ENCODE results near the gene PATJ.
"Not testable (repeated sequence)": the region's sequence is repeated elsewhere in the genome, so short reads cannot be mapped to it uniquely, and the experiment has no call there.

PATJ gene

DNA sequence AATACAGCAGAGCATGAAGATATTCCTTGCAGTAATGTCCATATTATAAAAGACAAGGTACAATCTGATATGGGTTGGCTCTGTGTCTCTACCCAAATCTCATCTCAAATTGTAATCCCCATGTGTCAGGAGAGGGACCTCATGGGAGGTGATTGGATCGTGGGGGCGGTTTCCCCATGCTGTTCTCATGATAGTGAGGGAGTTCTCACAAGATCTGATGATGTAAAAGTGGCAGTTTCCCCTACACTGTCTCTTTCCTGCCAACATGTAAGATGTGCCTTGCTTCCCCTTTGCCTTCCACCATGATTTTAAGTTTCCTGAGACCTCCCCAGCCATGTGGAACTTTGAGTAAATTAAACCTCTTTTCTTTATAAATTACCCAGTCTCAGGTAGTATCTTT, 152.0 kb downstream of the PATJ start:
- DNase-seq = not testable (repeated sequence)

DNA sequence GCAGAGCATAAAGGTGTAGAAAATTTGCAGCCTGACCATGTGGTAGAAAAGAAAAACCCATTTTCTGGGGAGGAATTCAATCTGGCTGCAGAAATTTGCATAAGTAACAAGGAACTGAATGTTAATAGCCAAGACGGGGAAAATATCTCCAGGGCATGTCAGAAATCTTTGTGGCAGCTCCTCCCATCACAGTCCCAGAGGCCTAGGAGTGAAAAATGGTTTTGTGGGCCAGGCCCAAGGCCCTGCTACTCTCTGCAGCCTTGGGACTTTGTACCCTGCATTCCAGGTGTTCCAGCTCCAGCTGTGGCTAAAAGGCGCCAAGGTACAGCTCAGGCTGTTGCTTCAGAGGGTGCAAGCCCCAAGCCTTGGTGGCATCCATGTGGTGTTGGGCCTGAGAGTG, 152.9 kb downstream of the PATJ start:
- no peak for DNase-seq

DNA sequence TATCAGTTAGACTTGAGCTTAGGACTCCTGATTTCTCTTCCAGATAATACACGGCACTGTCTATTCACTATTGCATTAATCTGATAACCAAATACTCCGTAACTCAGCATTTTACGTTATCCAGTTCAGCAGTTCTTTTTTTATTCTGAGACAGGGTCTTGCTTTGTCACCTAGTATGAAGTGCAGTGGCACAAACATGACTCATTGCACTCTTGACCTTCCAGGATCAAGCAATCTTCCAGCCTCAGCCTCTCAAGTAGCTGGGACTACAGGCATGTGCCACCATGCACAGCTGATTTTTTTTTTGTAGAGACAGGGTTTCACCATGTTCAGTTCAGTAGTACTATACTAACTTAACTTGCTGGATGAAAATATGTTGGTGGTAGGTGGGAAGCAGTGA, 156.4 kb downstream of the PATJ start:
- no peak for DNase-seq

DNA sequence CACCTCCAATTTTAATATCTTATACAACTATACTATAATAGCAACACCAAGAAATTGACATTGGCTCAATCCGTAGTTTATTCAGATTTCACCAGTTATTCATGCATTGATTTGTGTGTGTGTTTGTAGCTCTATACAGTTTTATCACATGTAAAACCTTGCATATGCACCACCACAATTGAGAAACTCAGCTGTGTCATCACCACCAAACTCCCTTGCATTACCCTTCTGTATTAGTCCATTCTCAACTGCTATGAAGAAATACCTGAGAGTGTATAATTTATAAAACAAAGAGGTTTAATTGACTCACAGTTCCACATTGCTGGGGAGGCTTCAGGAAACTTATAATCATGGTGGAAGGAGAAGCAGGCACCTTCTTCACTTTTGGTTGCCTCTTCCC, 162.1 kb downstream of the PATJ start:
- DNase-seq = no peak

DNA sequence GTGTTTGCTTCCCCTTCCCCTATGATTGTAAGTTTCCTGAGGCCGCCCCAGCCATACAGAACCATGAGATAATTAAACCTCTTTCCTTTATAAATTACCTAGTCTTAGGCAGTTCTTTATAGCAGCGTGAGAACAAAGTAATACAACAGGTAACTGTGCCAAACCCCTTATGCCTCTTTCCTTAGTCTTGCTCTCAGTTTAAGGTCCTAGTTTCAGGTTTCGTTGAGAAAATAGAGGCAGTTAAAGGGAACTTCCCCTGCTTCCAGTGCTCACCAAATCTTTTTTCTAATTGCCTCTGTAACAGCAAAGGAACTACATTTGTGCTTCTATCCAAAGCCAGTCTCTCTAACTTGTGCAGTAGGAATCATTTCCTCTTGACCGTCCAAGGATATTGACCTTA, 164.8 kb downstream of the PATJ start:
- no peak for DNase-seq

DNA sequence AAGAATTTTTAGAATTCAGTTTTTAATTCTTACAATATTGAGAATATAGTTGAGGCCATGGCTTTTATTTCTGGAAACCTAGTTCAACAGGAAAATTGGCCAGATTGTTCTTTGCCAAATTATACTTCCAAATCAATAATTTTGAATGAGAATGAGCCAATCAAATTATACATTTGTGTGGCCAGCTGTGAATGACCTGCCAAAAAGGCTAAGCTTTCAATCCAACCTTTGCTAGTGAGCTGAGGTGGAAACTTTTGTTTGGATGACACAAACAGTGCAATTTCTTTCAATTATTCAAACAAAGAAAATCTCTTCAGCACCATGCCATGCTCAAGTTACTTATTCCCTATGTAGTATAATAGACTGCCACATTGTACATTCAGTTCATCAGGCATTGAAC, 167.8 kb downstream of the PATJ start:
- DNase-seq = no peak

DNA sequence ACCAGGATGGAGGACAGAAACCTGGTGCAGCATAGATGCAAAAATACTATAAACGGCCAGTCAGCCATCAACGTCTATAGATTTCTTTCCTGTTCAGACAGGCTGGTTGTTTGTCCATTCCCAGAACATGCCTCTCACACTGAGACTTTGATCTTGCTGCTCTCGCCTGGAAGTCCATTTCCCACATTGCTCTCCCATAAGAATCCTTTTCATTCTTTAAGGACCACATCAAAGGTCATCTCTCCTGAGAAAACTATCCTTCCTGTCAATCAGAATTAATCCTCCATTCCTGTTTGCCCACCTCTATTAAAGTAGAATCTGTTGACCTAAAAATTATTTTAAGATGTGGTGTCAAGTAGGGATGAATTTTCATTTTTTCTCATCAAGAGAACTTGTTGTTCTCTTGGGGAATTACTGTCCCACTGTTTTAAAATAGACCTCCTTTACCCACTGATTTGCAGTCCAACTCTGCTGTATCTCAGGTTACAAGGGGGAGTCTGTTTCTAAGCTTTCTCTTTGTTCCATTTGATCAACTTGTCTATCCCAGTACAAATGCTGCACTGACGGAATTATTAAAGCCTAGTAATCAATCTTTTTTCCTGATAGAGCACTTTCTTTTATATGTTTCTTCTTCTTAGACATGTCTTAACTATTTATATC, 172.7 kb downstream of the PATJ start:
- no peak for DNase-seq

DNA sequence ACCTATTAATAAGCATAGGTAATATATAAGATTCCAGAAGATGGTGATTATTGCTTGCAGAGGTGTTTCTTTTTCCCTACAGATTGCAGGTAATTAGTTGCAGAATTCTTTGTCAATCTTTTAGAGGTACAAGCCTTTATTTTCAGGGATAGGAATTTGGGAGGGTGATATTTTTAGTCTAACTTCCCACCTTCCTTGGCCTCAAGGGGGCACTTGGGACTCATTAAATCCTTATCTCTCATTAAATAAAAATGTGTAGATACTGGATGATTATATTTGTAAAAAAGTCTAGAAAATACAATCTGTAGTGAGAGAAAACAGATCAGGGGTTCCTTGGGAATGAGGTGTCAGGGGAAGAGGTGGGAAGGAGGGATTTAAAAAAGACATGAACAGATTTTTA, 179.2 kb downstream of the PATJ start:
- no peak for DNase-seq

DNA sequence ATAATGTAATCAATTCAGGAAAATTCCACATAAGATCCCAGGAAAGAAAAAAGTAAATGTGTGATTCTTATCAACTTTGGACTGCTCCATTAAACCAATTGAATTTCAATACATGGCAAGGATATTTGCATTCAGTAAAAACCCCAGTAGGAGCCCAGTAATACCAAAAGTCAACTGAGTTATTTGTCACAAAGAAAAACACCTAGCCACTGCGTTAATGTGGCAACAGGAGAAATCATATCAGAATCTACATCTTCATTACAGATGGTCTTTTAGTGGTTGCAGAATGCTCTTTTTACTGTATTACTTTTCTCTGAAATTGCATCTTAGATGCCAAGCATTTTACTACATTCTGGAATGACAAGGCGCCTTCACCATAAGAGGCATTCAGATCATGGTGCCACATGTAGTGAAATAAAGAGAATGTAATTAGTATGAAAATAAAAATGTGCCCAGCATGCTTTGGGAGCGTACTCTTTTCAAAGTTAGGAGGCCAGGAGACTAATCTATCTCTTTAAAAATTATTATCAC, 180.7 kb downstream of the PATJ start:
- no peak for DNase-seq

DNA sequence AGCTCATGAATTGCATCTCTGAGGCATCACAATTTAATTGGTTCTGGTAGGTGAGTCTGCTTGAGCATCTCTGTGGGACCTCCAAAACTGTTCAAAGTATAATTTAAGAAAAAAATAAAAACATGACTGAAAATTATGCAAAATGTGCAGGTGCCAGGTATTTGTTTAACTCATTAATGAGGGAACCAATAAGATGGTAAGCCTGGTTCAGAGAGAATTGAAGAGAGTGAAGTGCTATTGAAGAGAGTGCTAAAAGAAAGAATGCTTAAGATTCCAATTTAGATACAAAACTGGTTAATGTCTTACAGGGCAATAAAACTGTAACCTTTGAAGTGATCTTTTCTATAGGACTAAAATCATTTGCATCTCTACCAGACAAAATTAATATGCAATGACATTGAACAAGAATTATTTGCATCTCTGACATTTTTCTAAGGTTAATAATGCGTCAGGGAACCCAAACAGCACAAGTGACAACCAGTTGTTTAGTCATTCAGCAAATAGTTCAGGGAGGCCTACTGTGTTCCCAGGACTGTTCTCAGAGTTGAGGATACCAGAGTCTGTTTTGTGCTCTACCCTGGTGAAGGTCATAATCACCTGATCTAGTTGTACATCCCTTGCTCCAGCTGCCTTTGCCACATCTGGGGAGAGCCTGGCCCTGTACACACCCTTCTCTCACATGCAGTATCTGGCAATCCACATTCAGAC, 183.5 kb downstream of the PATJ start:
- no peak for DNase-seq

DNA sequence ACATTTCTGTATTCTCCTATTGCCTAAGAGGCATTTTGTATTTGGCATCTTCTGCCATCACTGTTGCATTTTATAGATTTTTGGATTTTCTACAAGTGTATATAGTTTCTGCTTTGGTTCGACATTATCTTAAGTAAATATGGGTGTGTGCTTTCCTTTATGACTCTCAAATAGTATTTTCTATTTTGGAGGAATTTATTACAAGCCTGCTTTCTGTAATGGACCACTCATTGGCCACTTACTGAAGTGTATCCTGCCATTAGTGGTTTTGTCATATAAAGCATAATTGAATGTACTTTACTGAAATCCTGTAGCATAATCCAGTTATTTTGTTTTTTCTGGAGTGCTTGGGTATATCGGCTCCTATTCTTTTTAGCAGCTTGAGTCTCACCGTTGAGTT, 184.3 kb downstream of the PATJ start:
- DNase-seq = no peak

DNA sequence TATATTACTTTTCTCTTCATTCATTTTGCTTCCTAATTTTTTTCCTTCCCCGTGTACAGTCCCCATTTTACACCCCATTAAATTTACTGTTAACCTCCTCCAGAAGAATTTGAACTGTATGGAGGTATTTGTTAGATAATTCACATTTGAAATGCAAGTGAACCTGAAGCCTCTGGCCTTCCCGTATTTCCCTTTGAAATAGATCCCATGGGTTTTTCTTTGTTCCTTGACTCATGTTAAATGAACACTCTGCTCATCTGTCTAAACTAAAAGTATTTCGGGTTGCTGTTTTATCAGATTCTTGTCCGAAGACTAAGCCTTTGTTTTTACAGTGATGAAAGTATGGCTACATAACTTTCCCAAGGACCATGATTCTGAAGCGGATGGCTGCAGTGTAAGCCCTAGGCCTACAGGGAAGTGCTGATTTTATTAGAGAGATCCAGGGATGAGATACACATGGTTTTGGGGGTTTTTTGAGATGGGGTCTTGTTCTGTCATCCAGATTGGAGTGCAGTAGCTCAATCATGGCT, 187.9 kb downstream of the PATJ start:
- DNase-seq = no peak

DNA sequence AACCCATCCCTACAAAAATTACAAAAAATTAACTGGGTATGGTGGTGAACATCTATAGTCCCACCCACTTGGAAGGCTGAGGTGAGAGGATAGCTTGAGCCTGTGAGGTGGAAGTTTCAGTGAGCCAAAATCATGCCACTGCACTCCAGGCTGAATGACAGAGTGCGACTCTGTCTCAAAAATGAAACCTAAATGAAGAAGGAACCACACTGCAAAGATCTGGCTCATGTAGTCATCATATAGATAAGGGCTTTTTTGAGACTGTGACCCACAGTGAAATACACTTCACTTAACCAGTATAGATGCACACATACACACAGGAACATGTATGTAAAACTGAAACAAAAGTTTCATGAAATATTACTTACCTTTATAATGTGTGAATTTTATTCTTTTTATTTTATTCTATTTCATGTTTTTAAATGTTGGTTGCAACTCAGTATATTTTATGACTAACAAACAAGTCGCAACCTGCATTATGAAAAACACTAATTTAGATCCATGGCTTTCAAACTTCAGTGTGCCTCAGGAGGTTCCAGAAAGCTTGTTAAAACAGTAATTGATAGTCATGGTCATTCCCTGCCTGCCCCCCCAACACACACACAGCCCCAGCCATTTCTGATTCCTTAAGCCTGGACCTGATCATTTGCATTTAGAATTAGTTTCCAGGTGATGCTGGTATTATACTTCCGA, 189.5 kb downstream of the PATJ start:
- no peak for DNase-seq

DNA sequence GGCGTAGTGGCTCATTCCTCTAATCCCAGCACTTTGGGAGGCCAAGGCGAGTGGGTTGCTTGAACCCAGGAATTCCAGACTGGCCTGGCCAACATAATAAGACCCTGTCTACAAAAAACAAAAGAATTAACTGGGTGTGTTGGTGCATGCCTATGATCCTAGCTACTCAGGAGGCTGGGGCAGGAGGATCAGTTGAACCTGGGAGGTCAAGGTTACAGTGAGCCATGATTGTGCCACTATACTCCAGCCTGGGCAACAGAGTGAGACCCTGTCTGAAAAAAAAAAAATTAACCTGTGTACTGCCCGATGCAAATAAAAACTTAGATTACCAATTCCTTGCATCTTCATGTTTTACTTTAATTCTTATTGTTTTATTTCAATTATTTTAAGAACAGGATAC, 193.2 kb downstream of the PATJ start:
- DNase-seq = no peak

DNA sequence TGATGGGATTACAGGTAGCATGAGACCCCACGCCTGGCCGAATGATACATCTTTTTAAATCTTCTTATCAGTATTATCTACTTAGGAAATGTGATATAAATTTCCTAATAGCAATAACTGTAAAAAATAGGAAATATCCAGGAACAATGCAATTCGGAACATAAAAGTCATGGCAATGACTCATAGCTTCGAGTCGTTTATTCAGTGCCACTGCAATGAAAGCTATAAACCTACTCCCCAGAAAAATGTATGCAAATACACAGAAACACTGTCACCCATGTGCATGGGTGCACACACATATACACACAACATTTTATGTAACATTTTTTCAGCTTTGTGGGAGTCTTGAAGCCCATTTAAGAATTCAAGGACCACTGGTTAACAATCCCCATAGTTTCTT, 194.6 kb downstream of the PATJ start:
- no peak for DNase-seq

DNA sequence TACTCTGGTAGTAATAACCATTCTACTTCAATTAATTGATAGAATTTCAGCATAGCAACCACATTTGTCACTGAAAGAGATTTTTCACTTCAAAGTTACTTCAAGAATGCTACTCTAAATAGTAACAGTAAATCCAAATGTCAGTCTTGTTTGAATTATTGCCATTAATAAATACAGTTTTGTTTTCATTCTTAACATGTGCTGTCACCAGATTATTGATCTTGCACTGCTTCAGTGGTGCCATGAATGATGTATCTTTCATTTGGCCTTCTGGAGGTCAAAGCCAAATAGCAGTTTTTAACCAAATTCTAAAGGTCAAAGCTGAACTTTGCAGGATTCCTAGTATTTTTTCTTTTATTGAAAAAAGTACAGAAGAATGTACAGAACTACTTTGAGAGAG, 199.5 kb downstream of the PATJ start:
- no peak for DNase-seq

DNA sequence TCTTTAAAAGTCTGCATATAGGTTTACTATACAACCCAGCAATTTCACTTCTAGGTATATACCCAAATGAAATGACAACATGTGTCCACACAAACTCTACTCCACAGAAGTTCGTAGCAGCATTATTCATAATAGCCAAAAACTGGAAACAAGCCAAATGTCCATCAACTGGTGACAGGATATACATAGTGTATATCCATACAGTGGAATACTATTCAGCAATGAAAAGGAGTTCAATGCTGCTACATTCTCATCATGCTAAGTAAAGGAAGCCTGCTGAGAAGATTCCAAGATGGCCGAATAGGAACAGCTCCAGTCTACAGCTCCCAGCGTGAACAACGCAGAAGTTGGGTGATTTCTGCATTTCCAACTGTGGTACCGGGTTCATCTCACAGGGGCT, 200.6 kb downstream of the PATJ start:
- no peak for DNase-seq

DNA sequence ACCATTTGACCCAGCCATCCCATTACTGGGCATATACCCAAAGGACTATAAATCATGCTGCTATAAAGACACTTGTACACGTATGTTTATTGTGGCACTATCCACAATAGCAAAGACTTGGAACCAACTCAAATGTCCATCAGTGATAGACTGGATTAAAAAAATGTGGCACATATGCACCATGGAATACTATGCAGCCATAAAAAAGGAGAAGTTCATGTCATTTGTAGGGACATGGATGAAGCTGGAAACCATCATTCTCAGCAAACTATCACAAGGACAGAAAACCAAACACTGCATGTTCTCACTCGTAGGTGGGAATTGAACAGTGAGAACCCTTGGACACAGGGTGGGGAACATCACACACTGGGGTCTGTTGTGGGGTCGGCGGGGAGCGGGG, 206.4 kb downstream of the PATJ start:
- DNase-seq = not testable (repeated sequence)

DNA sequence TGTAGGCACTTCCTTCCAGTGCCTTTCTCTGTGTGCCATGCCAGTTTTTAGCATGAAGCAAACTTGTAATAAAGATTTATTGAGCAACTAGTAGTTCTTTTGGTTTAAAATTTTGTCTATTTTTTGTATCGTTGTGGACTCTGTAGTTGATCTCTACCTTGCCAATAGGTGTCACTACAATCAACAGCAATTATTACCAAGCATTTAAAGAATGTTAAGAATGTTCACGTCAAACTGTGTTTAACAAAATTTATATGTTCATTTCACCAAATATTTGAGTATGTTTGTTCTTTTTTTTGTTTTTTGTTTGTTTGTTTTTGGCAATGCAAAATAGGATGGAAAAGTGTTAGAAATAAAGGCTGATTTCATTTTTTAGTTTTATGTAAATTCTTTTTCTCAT, 208.1 kb downstream of the PATJ start:
- no peak for DNase-seq

DNA sequence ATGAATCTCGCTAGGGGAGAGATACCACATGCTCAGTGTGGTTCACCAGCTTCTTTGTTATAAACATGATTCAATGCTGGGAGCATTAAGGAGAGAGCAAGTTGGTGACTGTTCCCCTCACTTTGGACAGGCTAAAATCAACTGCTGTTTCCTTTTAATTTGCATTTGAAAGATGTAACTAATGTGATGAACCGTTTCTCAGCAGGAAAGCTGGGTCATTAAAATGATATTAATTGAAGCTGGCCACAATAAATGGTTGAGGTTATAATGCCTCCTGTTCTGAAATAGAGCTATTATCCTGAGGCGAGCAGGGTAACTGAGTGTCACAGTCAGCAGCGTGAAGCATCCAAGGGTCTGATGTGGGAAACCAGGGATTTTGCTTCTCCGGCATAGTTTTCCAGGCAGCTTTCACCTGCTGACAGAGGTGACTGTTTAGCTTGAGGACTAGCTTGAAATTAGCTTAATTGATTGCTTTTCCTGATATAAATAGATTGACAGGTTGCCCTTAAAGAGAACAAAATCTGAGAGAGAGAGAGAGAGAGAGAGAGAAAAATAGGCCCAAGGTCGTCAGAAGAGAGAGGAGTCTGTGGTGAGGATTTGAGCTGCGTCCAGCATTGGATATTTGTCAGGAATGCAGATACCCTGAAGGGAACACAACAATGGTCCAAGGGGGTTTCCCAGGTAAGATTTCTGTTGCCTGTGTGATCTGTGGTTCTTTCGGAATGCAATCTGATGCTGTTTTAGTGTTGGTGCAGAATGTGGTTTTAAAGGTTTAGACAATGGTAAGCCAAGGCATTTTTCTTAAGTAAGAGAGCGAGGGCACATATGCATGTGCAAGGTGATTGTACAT, 209.7 kb downstream of the PATJ start:
- no peak for DNase-seq

DNA sequence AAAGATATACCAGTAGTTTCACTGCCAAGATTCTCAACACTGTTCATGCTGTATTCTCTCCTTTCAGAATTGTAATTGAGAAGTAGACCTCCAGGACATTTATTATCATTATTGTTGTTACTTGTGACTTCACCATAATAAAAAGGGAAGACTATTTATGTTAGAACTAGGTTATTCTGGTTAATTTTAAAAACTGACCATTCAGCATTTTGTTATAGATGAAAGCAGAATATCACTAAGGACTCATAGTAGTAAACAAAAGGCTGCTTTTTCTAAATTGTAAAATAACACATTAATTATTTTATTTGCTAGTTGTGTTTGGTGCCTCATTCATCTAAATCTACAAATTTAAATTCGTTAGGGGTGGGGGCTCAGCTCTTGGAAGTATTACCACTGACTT, 210.4 kb downstream of the PATJ start:
- DNase-seq = no peak

DNA sequence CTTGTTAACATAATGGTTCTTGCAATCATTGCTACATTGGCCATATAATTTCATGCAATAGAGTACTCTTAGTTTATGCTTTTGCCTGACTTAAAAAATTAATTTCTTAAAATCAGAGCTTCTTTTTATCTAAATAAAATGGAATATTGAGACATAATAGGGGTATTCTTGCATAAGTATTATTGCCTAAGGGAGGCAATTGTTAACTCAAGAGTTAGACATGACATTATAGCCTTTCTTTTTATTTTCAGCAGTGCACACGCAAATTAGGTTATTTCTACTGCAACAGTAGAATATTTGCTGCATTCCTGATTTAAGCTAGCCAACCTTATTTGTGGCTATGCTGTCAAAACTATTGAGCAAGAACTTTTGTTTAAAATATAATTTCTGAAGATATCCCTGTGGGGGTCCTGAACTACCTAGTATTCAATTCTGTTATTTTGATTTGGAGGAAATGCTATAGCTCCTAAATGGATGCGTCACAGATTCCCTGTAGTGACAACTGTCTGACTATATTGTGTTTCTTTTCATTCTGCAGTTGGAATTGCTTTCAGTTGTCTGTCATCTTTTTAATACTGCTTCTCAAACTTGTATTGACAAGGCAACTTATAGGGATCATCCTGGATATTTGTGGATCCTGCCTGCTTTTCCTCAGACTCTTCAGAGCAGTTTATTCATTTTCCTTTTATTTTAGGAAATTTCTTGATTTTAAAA, 211.0 kb downstream of the PATJ start:
- no peak for DNase-seq
